Stimulated activated CD4-positive, alpha-beta T cell treated with anti-CD3 and anti-CD28 coated beads, Interleukin-1b, Interleukin-23, amount 100 ng/mL, for 1 hour (primary cell): Measurements from ENCODE around the gene P4HA2.

Experiments used
- DNase-seq, 2 donors: peaks; one replicate each; pipeline ENCODE4 v3.0.0-alpha.2; 2020; ENCODE audit warnings: low read depth in 2 of 2

The P4HA2 gene

GRCh38 chr5:132142459-132142858 is 85.2 kb downstream of the P4HA2 start:
- no peak for DNase-seq
